Stimulated activated CD4-positive, alpha-beta T cell treated with anti-CD3 and anti-CD28 coated beads, Interleukin-15, amount 100 ng/mL, for 1 hour (primary cell): ENCODE measurements around the gene MRTFB.

Source experiments
- DNase-seq, 2 donors: peaks; one replicate each; pipeline ENCODE4 v3.0.0-alpha.2; 2020; ENCODE audit warnings: low read depth in 1 of 2, low spot score in 1 of 2

The MRTFB gene

GRCh38 chr16:14280541-14280940 lies 209.4 kb downstream of the MRTFB start:
- no peak for DNase-seq

GRCh38 chr16:14283786-14284185 lies 212.7 kb downstream of the MRTFB start:
- no peak for DNase-seq

DNA sequence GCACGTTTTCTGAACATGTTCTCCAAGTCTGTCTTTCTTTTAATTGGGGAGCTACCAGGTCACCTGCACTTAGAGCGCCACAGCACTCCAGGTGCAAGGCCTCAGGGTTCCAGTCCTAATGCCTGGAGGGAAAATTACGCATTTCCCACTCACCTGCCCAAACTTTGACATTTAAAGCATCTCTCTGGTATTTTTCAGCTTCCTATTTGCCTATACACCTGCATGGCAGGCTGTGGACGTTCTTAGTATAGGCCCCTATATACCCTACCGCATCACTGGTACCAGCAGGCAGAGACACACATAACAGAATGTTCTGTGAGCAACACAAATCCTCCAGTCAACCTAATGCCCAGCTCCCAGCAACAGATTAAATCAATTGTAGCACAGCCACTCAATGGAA lies 213.3 kb downstream of the MRTFB start:
- no peak for DNase-seq

- DNase-seq: no peak
These were observed 213.9 kb downstream of the MRTFB start for GRCh38 chr16:14284930-14285512.

- peak; percentile 93 to 98 for DNase-seq
These were observed 214.6 kb downstream of the MRTFB start for GRCh38 chr16:14285513-14286367.

GRCh38 chr16:14286368-14287230 lies 215.5 kb downstream of the MRTFB start:
- no peak for DNase-seq

- no peak for DNase-seq
These were observed 218.7 kb downstream of the MRTFB start for GRCh38 chr16:14289692-14290340.

DNA sequence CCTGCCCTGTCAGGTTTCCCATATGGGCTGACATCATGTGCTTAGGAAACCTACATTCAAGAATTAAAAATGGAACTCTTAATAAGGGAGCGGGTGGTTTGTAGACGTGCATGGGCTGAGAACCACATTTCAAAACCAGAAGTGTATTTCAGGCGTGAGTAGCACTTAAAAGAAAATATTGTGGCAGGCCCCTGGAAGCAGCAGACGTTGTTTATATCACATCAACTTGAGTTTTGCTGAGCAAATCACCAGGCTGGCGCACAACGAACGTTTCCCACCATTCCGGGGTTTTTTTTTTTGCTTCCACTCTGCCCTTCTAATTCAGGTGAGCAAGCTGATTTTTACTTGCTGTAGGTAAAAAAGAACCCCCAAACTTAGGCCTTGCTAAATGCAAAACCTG lies 220.2 kb downstream of the MRTFB start:
- DNase-seq: no peak

DNA sequence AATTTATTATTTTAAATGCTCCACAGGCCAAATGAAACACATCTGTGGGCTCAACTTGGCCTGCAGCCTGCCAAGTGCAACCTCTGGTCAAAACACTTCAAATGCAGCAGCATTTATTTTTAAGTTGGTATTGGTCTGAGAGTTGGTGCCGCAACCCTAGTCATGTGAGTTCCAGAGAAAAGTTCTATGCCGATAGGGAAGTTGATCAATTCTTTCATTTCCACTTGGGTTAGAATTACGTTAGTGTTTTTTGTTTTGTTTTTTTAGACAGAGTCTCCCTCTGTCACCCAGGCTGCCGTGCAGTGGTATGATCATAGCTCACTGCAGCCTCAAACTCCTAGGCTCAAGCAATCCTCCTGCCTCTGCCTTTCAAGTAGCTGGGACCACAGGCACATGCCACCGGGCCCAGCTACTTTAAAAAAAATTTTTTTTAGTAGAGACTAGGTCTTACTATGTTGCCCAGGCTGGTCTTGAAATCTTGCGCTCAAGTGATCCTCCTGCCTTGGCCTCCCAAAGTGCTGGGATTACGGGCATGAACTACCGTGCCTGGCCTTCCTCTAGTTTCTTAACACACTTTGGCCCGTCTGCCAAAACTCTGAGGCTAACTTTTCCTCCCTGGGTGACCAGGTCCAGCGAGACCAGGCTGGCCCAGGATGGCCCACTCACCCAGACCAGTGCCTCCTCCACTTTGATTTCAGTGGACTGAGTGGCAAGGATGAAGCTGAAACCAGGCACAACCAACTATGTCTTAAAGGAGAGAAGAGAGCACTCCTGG lies 221.1 kb downstream of the MRTFB start:
- no peak for DNase-seq

DNA sequence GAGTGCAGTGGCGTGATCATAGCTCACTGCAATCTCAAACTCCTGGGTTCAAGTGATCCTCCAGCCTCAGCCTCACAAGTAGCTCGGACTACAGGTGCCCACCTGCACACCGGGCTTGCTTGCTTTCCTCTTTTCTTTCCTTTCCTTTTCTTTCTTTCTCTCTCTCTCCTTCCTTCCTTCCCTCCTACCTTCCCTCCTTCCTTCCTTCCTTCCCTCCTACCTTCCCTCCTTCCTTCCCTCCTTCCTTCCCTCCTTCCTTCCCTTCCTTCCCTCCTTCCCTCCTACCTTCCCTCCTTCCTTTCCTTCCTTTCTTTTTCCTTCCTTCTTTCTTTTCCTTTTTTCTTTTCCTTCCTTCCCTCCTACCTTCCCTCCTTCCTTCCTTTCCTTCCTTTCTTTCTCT lies 225.5 kb downstream of the MRTFB start:
- no peak for DNase-seq

DNA sequence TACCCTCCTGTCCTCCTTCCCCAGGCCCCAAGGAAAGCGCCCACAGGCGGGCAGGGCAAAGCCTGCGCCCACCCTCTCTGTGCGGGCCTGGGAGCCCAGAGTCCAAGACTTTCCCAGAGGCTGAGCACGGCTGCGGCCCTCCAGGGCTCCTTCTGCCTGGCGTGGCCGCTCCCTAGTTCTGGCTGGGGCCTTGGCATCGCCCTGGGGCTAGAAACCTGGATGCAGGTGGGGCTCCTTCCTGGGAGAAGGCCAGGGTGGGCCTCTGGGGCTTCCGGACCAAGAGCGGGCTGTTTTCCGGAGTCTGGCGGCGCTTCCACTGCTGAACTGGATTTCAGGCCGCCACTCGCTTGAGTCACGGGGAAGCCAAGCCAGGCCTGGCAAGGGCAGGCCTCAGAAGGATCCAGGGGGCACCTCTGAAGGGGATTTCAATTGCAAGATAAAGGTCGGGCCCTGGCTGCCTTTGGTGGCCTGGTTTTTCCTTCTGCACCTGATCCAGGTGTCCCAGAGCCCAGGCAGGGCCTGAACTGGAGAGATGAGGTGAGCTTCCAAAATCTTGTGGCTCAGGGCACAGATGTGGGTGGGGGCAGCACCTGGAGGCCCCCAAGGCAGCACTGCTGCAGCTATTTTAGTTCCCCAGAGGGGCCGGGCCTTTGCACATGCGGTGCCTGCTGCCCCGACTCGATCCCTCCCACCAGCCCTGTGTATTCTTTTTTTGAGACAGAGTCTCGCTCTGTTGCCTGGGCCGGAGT lies 227.4 kb downstream of the MRTFB start:
- DNase-seq: no peak

DNA sequence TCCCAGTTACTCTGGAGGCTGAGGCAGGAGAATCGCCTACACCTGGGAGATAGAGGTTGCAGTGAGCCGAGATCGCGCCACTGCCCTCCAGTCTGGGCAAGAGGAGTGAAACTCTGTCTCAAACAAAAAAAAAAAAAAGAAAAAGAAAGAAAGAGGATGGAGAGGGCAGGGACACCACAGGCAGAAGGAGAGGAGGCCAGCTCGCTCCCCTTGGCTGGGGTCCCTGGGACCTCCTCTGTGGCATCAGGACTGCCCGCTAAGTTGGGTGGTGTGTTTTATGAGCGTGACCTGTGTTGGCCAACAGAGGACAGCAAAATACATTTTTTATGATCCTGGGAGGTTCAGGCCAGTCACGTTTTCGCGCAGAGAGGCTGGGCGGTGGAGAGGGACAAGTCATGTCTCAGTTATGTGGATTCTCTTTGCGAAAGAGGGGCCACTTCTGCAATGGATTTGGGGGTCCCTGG lies 229.6 kb downstream of the MRTFB start:
- no peak for DNase-seq

GRCh38 chr16:14301169-14302030 lies 230.3 kb downstream of the MRTFB start:
- no peak for DNase-seq

- DNase-seq: no peak
These were observed 230.9 kb downstream of the MRTFB start for GRCh38 chr16:14302031-14302398.

- DNase-seq: no peak
These were observed 231.5 kb downstream of the MRTFB start for GRCh38 chr16:14302399-14303181.

- no peak for DNase-seq
These were observed 232.1 kb downstream of the MRTFB start for GRCh38 chr16:14303182-14303618.

- no peak for DNase-seq
These were observed 232.7 kb downstream of the MRTFB start for GRCh38 chr16:14303639-14304394.
